NCI-H526 (cell line): ENCODE data around the gene IL36B.

Source experiments
- DNase-seq, 2 experiments: peaks; one replicate each; lab custom pipeline; 2025; lab: John Stamatoyannopoulos, UW

IL36B gene

DNA sequence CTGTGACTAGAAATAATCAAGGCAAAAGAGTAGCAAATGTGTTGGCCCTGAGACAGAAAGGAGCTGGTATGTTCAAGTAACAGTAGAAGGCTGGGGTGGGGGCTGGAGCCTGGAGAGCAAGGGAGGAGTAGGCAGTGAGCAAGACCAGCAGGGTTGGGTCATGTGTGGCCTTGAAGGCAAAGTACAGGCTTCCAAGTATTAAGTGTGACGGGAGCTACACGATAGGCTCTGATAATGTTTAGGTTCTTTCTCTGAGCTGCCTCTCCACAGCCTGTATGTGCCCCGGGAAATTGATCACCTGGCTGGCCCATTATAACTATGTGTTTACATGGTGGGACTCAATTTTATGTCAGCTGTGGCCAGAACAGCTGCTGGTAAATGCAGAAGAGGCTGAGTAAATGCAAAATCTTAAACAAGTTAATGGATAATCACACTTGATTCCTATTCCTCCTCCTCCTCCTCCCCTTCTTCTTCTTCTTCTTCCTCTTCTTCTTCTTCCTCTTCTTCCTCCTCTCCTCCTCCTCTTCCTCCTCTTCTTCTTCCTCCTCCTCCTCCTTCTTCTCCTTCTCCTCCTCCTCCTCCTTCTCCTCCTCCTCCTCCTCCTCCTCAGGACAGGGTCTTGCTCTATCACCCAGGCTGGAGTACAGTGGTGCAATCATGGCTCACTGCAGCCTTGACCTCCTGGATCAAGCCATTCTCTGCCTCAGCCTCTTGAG lies 24.4 kb upstream of the IL36B start:
- DNase-seq: no peak

DNA sequence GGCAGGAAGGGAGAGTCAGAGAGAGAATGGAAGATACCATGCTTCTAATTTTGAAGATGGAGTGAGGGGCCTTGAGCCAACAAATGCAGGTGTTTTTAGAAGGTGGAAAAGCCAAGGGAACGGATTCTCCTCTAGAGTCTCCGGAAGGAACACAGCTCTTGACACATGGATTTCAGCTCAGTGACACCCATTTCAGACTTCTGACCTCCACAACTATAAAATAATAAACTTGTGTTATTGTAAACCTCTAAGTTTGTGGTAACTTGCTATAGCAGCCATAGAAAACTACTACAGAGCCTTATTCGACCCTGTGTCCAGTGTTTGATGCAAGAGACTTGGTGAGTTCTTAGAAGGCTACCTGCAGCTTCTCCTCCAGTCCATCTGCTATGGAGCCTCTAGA lies 22.9 kb upstream of the IL36B start:
- DNase-seq: no peak

DNA sequence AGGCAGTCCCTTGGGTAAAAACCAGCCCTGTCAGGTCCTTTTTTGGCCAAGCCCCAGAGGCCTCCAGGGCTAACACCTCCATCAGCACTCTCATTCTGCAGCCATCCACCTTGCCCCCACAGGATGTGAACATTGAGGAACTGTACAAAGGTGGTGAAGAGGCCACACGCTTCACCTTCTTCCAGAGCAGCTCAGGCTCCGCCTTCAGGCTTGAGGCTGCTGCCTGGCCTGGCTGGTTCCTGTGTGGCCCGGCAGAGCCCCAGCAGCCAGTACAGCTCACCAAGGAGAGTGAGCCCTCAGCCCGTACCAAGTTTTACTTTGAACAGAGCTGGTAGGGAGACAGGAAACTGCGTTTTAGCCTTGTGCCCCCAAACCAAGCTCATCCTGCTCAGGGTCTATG lies 22.4 kb upstream of the IL36B start:
- no peak for DNase-seq

DNA sequence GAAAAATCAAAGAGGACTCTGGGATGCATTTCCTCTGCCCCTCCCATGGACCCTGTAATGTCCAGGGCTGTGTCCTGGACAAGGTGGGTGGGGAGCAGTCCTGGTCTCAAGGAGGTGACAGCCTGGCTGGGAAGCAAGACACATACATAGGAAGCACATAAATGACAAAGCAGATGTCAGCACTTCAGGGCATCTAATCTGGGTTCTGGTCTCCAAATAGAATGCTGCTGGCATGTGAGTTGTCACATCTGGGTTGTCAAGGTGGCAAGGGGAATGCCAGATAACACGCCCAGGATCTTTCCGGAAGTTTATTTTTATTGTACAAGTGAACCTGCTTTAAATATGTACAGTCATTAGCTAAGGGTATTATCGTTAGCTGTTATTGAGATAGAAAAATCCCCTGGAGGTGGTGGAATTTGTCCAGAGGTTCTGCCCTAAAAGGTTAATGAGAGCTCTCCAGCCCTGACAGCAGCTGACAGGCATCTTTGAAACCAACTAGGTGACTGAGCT lies 20.7 kb upstream of the IL36B start:
- DNase-seq: no peak

DNA sequence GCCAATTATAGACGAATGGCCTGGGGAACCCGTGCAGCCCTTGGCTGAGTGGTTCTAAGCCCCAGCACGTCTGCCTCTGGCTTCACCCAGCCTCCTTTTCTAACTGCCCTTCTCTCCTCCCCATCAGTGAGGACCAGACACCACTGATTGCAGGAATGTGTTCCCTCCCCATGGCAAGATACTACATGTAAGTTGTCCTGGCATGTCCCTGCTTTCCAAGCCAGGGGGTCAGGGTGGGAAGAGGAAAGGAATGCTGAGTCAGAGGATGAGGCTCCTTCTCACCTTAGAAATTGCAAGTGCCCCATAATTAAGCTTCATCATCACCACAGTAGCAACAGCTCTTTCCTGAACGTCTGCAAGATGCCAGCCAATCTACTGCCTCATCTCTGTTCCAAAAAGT lies 19.9 kb upstream of the IL36B start:
- no peak for DNase-seq

DNA sequence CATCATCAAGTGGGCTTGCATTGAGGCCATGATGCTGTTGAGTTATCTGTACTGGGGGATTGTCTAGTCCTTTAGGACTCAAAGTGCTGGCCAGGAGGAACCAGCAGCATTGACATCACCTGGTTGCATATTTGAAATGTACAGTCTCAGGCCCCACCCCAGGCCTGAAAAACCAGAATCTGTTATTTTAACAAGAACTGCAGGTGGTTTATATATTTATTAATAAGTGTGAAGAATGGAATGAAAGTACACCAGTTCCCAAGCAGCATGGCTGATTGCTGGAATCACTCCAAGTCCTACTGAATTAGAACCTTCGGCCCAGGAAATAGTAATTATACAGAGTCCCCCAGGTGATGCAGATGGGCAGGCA lies 17.9 kb upstream of the IL36B start:
- DNase-seq: no peak

DNA sequence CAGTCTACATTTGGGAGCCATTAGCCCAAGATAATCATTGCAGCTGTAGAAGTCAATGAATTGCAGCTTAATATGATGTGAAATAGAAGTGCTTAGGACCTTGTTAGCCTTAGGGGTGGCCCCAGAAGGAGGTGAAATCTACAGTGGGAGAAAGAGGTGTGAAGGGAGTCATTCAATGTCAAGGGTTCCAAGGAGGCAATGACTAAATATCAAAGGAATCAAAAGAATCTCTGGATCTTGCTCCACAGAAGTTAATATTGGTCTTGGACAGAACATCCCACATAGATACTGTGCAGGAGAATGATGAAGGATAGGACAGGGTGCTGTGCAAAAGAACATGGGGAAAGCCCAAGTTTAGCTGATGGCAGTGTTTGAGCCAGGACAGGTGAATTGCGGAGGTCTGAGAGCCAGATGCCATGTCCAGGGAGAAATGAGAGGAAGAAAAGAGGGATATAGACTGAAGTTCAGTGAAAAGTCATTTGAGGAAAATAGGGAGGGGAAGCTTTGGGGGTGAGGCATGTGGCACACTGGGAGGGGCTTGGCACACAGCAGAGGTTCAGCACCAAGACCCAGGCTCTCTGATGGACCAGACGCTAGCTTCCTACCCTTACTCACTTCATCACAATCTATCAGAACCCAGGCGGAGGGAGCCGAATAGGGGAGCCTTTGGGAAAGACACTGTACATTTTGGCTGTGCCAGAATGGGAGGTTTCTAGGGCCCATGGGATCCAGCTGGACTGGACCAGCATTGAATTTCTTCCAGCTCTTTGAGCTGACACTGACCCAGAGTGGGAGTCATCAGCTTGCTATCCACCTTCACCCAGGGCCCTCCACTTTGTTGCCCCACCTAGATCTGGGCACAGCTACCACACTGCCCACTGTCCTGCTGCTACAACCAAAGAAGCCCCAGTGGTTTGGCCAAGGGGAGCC lies 17.3 kb upstream of the IL36B start:
- DNase-seq: no peak

DNA sequence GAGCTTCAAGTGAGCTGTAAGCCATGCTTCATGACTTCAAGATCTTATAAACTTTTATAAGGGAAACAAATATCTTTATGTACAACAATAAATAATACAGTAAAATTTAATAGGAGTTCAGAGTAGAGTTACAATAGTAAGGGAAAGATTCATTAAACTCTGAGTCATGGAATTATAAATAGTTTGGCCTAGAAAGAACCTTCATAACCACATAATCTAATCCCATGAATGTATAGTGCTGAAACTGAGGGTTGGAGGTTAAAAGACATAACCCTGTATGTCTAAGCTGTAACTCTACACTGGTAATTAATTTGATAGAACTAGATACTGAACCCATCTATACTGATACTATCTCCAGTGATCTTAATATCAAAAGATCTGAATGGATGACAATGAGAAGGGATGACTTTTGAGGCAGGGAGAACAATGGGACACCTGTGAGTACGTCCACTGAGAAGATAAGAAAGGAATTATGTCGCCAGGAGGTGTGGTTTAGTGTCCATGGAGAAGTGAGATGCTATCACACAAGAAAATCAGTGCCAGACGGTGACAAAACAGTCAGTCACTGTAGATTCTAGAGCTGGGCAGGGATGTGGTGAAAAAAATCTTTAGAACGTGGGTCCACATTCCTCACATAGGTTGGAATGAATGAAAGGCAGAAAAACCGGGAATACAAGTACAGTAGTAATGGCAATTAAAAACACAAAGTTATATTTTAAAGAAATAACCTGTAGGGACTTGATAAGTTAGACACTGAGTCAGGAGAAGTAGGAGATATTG lies 16.2 kb upstream of the IL36B start:
- no peak for DNase-seq

DNA sequence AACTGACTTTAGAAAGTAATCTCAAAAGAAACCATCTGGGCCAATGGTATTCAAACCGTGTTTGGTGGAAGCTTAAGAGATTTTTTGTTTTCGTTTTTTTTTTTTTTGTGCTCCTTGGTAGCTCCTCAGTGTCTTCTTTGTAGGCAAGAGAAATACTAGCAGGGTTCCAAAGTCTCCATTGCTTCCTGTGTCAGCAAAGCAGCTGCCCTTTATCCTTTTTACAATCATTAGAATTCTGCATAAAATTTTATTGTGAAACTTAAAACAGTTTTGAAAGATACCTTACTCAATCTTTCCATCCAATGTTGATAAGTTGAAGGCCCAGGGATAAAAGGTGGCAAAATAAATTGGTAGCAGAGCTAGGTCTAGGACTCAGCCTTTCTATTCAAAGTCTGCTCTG lies 15.6 kb upstream of the IL36B start:
- no peak for DNase-seq

DNA sequence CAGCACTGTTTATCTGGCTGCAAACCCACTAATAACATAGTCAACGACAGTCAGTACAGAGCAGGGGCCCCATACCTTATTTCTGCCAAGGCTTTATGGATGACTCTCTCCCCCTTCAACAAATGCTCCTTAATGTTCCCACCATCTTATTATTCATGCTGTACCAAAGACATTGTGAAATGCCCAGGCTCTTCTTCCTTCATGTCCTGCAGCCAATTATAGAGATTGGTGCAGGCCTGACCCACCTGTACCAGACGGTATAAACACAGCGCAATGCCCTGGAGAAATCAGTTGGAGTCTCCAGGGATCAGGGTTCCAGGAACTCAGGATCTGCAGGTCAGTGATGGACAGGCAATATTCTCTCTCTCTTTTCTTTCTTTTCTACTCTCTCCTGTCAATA lies 15.0 kb upstream of the IL36B start, which contains the start of gene IL1F10:
Gene IL1F10, plus strand, starts transcription at position 290 of the 400 bp plus-strand sequence. CDS start 4,769 bp downstream, outside the sequence.
- DNase-seq: no peak

DNA sequence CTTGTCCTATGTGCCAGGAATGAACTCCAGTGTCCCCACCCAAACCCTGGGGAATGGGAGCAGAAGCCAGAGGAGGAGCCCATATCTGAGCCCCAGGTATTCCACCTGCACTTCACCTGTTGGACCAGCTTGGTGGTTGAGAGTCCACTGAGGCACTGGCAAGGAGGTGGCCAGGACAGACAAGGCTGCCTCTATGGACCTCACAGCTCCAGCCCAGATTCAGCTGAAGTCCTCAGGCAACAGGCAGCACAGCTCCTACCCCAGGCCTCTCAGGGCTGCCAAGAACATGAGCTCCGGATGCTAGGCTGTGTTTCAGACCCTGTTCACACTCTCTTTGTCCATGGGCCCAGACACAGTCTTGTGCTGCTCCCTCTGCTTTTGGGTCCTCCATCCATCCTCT lies 12.2 kb upstream of the IL36B start:
- DNase-seq: no peak

DNA sequence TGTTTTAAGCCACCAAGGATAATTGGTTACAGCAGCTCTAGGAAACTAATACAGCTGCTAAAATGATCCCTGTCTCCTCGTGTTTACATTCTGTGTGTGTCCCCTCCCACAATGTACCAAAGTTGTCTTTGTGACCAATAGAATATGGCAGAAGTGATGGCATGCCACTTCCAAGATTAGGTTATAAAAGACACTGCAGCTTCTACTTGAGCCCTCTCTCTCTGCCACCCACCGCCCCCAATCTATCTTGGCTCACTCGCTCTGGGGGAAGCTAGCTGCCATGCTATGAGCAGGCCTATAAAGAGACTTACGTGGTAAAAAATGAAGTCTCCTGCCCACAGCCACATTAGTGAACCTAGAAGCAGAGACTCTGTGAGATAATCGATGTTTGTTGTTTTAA lies 11.6 kb upstream of the IL36B start:
- no peak for DNase-seq

DNA sequence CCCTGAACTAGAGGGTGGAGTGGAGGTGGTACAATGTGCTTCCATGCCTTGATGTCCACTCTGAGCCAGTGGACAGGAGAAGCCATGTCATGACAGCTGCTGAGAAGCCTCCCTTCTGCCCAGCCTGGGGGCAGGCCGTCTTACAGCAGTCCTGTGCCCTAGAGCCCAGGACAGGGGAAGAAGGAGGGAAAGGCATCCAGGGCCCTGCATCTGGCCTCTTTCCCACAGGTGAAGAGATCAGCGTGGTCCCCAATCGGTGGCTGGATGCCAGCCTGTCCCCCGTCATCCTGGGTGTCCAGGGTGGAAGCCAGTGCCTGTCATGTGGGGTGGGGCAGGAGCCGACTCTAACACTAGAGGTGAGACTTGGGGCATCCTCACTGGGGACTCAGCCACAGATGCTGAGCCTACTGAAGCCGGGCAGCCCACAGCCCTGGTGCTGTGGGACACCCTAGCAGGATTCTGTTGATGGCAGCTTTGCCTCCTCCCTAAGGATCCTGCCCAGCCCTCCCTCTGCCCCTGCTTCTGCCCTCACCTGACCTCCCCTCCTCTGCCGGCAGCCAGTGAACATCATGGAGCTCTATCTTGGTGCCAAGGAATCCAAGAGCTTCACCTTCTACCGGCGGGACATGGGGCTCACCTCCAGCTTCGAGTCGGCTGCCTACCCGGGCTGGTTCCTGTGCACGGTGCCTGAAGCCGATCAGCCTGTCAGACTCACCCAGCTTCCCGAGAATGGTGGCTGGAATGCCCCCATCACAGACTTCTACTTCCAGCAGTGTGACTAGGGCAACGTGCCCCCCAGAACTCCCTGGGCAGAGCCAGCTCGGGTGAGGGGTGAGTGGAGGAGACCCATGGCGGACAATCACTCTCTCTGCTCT lies 9.5 kb upstream of the IL36B start:
- no peak for DNase-seq

DNA sequence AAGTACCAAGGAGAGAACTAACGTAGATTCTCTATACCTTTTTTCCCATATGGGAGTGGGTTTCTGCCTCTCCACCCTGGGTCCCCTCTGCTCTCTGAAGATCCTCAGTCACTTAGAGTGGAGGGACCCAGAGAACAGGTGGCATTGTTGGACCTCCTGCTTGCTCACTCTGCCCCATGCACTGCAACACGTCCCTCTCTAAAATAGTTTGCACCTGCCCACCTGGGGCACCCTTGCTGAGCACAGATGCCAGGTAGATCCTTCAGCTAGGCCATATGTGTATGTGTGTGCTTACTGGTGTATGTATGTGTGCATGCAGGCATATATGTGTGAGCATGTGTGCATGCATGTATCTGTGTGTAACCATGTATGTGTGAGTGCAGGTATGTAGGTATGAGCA lies 8.6 kb upstream of the IL36B start:
- DNase-seq: no peak

DNA sequence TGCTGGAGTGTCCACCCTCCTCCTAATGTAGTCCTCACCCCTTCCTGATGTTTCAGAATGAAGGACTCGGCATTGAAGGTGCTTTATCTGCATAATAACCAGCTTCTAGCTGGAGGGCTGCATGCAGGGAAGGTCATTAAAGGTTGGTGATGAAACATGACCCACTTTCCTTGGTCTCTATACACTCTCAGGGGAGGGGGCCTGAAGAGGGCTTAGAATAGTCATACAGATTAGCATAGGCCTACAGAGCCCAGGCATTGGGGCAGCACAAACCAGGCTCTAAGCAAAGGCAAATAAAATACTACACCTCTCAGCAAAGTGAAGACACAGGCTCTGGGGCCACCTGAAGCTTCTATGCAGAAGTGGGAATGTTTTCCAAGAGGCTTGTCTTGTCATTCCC lies 8.1 kb upstream of the IL36B start:
- DNase-seq: no peak

DNA sequence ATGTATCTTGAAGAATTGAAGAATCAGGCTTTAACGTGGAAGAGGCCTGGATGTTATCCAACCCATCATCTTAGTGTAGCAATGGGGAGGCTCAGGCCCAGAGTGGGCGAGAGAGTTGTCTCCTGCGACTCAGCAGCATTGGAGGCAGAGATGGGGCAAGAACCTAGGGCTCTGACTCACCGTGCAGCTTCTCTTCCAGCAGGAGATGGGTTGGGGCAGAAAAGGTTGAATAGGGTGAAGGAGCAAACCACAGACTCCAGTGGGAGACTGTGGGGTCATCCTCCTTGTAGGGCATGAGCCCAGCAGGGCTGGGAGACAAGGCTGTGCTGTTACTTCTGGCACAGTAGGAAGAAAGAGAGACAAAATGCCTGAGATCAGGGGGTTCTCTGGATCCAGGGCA lies 7.7 kb upstream of the IL36B start:
- no peak for DNase-seq

DNA sequence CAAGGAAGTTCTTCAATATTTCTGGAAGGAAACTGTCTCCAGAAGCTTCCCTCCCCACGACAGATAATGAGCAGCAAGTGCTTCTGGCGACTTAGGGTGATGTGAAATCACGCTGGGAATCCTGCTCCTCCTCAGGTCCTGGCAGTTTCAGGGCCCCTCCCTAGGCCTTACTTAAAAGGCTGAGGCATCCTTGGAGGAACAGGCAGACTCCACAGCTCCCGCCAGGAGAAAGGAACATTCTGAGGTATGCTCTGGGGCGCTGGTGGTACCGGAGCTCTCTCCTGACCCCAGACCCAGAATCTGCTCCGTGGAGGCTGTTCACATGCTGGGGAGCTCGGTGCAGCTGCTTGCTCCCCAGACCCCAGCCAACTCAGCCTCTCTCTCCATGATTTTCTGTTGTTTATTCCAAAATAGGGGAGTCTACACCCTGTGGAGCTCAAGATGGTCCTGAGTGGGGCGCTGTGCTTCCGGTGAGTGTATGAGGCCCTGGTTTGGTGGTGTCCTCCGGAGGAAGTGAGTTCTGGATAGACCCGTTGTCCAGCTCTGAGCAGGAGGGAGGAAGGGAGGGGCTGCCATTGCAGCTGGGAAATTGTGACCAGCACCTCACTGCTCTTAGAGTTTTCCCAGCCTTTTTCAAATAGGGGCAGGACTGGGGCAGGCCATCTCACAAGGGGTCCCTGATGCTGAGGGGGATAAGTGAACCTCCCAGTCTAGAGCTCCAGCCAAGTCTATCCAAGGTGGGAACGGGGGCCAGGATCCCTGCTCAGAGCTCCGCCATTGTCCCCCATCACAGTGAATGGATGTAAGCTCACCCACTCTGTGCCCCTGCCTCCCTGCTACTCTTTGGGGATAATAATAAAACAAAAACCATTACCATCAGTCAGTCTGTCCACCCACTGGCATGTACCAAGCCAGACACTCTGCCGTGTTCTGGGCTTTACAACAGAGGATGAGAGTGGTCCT lies 6.6 kb upstream of the IL36B start, which contains the start of gene IL36RN:
Gene IL36RN, plus strand, starts transcription at position 201 of the 963 bp plus-strand sequence. Its CDS starts 241 bp downstream, at position 442.
- DNase-seq: no peak

DNA sequence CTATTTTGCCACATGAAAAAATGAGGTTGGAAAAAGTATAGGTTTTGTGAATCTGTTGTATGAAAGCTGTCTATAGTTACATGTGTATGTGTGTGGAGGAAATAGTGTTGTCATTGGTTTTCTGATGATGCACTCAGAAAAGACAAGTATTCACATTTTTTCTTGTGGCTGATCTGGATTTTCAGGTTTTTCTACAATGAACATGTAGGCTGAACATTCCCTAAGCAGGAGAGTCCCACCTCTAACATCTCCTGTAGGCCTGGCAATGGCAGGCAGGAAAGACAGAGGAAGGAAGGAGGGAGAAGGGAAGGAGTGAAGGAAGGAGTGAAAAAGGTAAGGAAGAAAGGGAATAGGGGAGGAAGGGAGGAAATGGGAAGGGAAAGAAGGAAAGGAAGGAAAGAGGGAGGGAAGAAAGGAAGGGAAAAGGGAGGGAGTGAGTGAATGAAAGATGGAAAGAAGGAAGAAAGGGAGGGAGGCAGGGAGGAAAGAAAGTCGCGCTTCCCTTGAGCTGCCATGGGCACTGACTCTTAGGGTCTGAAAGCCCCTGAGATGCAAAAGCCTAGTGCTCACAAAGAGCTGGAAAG lies 5.8 kb upstream of the IL36B start:
- no peak for DNase-seq

DNA sequence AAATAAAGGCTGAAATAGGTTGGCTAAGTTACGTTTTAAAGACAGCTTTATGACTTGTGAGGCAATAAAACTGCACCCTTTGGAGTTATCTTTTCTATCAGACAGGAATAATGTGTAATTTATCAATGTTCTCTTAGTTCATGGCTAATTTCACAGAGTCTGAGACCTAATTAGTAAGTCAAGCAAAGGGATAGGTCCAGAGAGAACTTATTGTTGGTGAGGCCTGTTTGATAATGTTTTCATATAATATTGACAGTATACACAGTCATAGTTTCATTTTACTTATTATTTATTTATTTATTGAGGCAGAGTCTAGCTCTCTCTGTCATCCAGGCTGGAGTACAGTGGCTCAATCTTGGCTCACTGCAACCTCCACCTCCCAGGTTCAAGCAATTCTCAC lies 4.5 kb upstream of the IL36B start:
- no peak for DNase-seq

DNA sequence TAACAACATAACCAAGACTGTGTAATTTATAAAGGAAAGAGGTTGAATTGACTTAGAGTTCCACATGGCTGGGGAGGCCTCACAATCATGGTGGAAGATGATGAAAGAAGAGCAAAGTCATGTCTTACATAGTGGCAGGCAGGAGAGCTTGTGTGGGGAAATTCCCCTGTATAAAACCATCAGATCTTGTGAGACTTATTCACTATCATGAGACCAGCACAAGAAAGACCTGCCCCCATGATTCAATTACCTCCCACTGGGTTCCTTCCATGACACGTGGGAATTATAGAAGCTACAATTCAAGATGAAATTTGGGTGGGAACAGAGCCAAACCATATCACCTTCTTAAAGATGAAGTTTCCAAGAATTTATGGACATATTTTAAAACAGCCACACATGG lies 3.9 kb upstream of the IL36B start:
- no peak for DNase-seq
